ENCODE data around the gene PRDM16.

PRDM16 gene

GRCh38 chr1:3298197-3298596, 229.2 kb downstream of the PRDM16 start:
- TF ChIP-seq SETDB1 (IDR thresholded peaks at IDR 0.05; ENCODE audit: insufficient read length, low read length) (peak; percentile 11), ZSCAN23 (tag by site-specific recombination; IDR thresholded peaks at IDR 0.05) (no peak), OSR2 (tag by site-specific recombination; IDR thresholded peaks at IDR 0.05) (no peak), HOXD13 (CRISPR knock-in tag; IDR thresholded peaks at IDR 0.05; ENCODE audit: borderline replicate concordance) (no peak)
- H3K9me3 ChIP-seq (ENCODE audit: control insufficient read depth, insufficient read depth, low read depth, low read length) = no peaks in the 10 kb centered on the region
- POLR2A ChIA-PET = no interaction called here
- H3K4me1 ChIP-seq (ENCODE audit: control insufficient read depth, insufficient read depth, low read length) = no peaks in the 10 kb centered on the region
- CTCF ChIA-PET = no interaction called here
- no peaks in the 10 kb centered on the region for H3K36me3 ChIP-seq (ENCODE audit: control insufficient read depth in 2 of 2, insufficient read depth in 1 of 2, low read length in 2 of 2)
- no peak overlapping the region for H3K4me3 ChIP-seq (ENCODE audit: low read depth, low read length)
- no peak overlapping the region for H3K27ac ChIP-seq (ENCODE audit: extremely low read depth, low read depth, low read length)

GRCh38 chr1:3304246-3304645, 235.2 kb downstream of the PRDM16 start:
- H3K4me3 ChIP-seq (ENCODE audit: low read depth, low read length) = no peak overlapping the region
- no peaks in the 10 kb centered on the region for H3K9me3 ChIP-seq (ENCODE audit: control insufficient read depth, insufficient read depth, low read depth, low read length)
- ChIA-PET CTCF (no interaction called here), POLR2A (interaction anchor here (0.7 kb wide), 1 partner anchor 154 kb away, joined by 4 read pairs; no protein-coding TSS in a partner anchor)
- no peaks in the 10 kb centered on the region for H3K4me1 ChIP-seq (ENCODE audit: control insufficient read depth, insufficient read depth, low read length)
- no peak overlapping the region for H3K27ac ChIP-seq (ENCODE audit: extremely low read depth, low read depth, low read length)
- H3K36me3 ChIP-seq (ENCODE audit: control insufficient read depth in 2 of 2, insufficient read depth in 1 of 2, low read length in 2 of 2) = no peaks in the 10 kb centered on the region
- TF ChIP-seq OVOL3 (tag by site-specific recombination; IDR thresholded peaks at IDR 0.05) (no peak), ZNF692 (tag by site-specific recombination; IDR thresholded peaks at IDR 0.05) (no peak), PRDM6 (tag by site-specific recombination; IDR thresholded peaks at IDR 0.05) (no peak), ZBTB44 (tag by site-specific recombination; IDR thresholded peaks at IDR 0.05) (no peak), ZNF18 (tag by site-specific recombination; IDR thresholded peaks at IDR 0.05) (no peak), GLI2 (tag by site-specific recombination; IDR thresholded peaks at IDR 0.05; ENCODE audit: borderline replicate concordance, low read depth) (no peak), ZNF24 (tag by site-specific recombination; IDR thresholded peaks at IDR 0.05) (no peak), ZNF521 (tag by site-specific recombination; IDR thresholded peaks at IDR 0.05) (no peak), IKZF3 (tag by site-specific recombination; IDR thresholded peaks at IDR 0.05) (no peak), RBAK (tag by site-specific recombination; IDR thresholded peaks at IDR 0.05) (no peak), ZNF768 (tag by site-specific recombination; IDR thresholded peaks at IDR 0.05) (no peak), REST (tag by site-specific recombination; IDR thresholded peaks at IDR 0.05) (no peak), SP7 (tag by site-specific recombination; IDR thresholded peaks at IDR 0.05) (no peak)
- TF ChIP-seq, protein P1, sequence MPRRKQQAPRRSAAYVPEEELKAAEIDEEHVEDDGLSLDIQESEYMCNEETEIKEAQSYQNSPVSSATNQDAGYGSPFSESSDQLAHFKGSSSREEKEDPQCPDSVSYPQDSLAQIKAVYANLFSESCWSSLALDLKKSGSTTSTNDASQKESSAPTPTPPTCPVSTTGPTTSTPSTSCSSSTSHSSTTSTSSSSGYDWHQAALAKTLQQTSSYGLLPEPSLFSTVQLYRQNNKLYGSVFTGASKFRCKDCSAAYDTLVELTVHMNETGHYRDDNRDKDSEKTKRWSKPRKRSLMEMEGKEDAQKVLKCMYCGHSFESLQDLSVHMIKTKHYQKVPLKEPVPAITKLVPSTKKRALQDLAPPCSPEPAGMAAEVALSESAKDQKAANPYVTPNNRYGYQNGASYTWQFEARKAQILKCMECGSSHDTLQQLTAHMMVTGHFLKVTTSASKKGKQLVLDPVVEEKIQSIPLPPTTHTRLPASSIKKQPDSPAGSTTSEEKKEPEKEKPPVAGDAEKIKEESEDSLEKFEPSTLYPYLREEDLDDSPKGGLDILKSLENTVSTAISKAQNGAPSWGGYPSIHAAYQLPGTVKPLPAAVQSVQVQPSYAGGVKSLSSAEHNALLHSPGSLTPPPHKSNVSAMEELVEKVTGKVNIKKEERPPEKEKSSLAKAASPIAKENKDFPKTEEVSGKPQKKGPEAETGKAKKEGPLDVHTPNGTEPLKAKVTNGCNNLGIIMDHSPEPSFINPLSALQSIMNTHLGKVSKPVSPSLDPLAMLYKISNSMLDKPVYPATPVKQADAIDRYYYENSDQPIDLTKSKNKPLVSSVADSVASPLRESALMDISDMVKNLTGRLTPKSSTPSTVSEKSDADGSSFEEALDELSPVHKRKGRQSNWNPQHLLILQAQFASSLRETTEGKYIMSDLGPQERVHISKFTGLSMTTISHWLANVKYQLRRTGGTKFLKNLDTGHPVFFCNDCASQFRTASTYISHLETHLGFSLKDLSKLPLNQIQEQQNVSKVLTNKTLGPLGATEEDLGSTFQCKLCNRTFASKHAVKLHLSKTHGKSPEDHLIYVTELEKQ (tag by site-specific recombination; IDR thresholded peaks at IDR 0.05; ENCODE audit: borderline replicate concordance) = no peak
- TF ChIP-seq, protein P2, sequence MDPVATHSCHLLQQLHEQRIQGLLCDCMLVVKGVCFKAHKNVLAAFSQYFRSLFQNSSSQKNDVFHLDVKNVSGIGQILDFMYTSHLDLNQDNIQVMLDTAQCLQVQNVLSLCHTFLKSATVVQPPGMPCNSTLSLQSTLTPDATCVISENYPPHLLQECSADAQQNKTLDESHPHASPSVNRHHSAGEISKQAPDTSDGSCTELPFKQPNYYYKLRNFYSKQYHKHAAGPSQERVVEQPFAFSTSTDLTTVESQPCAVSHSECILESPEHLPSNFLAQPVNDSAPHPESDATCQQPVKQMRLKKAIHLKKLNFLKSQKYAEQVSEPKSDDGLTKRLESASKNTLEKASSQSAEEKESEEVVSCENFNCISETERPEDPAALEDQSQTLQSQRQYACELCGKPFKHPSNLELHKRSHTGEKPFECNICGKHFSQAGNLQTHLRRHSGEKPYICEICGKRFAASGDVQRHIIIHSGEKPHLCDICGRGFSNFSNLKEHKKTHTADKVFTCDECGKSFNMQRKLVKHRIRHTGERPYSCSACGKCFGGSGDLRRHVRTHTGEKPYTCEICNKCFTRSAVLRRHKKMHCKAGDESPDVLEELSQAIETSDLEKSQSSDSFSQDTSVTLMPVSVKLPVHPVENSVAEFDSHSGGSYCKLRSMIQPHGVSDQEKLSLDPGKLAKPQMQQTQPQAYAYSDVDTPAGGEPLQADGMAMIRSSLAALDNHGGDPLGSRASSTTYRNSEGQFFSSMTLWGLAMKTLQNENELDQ (tag by site-specific recombination; IDR thresholded peaks at IDR 0.05; ENCODE audit: low read depth) = no peak
